Measurements from ENCODE around the gene MCF2L2.

- no peak for TF ChIP-seq POLR2AphosphoS5 (IDR thresholded peaks at IDR 0.05; ENCODE audit: borderline replicate concordance, low read depth, low read length)
- no peak for TF ChIP-seq EZH2 (IDR thresholded peaks at IDR 0.05)
- TF ChIP-seq FOXP2 (optimal IDR thresholded peaks at IDR 0.05; ENCODE audit: control extremely low read depth, extremely low read length, insufficient read depth) = no peak
Observed at GRCh38 chr3:183310936-183311335, 117.5 kb downstream of the MCF2L2 start.

Data from SK-N-MC (cell line).